HepG2 (cell line): ENCODE measurements around the gene RAD9A. TPM values are rescaled to one million over a fixed set of nuclear protein-coding genes. Genes with fewer than 3 reads are reported as not detected.

Experiments used
- CERS6 ChIP-seq: sonication (generic); formaldehyde crosslinking; IDR thresholded peaks from 2 replicates; pipeline ENCODE4 v1.5.0; 2020; ENCODE audit warnings: missing genetic modification reagents
- DZIP1 ChIP-seq: sonication (generic); formaldehyde crosslinking; IDR thresholded peaks from 2 replicates; pipeline ENCODE4 v1.5.0; 2020; ENCODE audit warnings: mild to moderate bottlenecking, missing genetic modification reagents
- E2F1 ChIP-seq: sonication (generic); formaldehyde crosslinking; IDR thresholded peaks from 2 replicates; pipeline ENCODE4 v1.5.0; 2020; ENCODE audit warnings: missing genetic modification reagents
- E2F2 ChIP-seq: sonication (generic); formaldehyde crosslinking; IDR thresholded peaks from 2 replicates; pipeline ENCODE4 v1.4.0; 2020; ENCODE audit warnings: missing genetic modification reagents, borderline replicate concordance
- FOXO1 ChIP-seq: sonication (generic); formaldehyde crosslinking; IDR thresholded peaks from 2 replicates; pipeline ENCODE4 v1.4.0; 2020; ENCODE audit warnings: missing genetic modification reagents
- HIC2 ChIP-seq: sonication (generic); formaldehyde crosslinking; IDR thresholded peaks from 2 replicates; pipeline ENCODE4 v1.9.0; 2022; ENCODE audit warnings: low read depth, missing genetic modification reagents
- LRRFIP1 ChIP-seq: sonication (generic); formaldehyde crosslinking; conservative IDR thresholded peaks from 2 replicates; pipeline ENCODE4 v1.4.0; 2020; ENCODE audit warnings: missing genetic modification reagents
- NR0B2 ChIP-seq: sonication (generic); formaldehyde crosslinking; IDR thresholded peaks from 2 replicates; pipeline ENCODE4 v1.4.0; 2020; ENCODE audit warnings: mild to moderate bottlenecking, missing genetic modification reagents
- TBP ChIP-seq: sonication (generic); formaldehyde crosslinking; IDR thresholded peaks from 2 replicates; pipeline ENCODE4 v1.5.0; 2020; ENCODE audit warnings: missing genetic modification reagents
- TFAP4 ChIP-seq: sonication (generic); IDR thresholded peaks from 2 replicates; pipeline ENCODE4 v1.6.1; 2016; ENCODE audit warnings: low read depth, borderline replicate concordance
- ZNF253 ChIP-seq: sonication (generic); formaldehyde crosslinking; IDR thresholded peaks from 2 replicates; pipeline ENCODE4 v1.8.0; 2022; ENCODE audit warnings: mild to moderate bottlenecking, missing genetic modification reagents, borderline replicate concordance
- ZNF350 ChIP-seq: sonication (generic); formaldehyde crosslinking; IDR thresholded peaks from 2 replicates; pipeline ENCODE4 v1.4.0; 2020; ENCODE audit warnings: mild to moderate bottlenecking, low read depth, missing genetic modification reagents, borderline replicate concordance
- ZNF614 ChIP-seq: IDR thresholded peaks from 2 replicates; pipeline ENCODE4 v1.6.1; 2018; ENCODE audit warnings: missing biosample characterization, missing genetic modification reagents, inconsistent platforms, borderline replicate concordance
- ZNF772 ChIP-seq: sonication (generic); formaldehyde crosslinking; IDR thresholded peaks from 2 replicates; pipeline ENCODE4 v1.5.0; 2020; ENCODE audit warnings: mild to moderate bottlenecking, missing genetic modification reagents
- ZNF773 ChIP-seq: sonication (generic); formaldehyde crosslinking; IDR thresholded peaks from 2 replicates; pipeline ENCODE4 v1.4.0; 2020; ENCODE audit warnings: missing genetic modification reagents, borderline replicate concordance
- polyA plus RNA-seq, 8 experiments: library from polyadenylated mRNA; depleted of rRNA in 3 of 8; stranded (reverse) in 7 of 8; unstranded in 1 of 8; fragments of >200 nt; fragmentation: Illumina TruSeq in 4 of 8; extraction: Trizol in 4 of 8; gene quantifications; 2 replicates each; pipeline versions ENCODE4 v1.2.1 to v1.2.3, GENCODE V29; 2011 to 2016; ENCODE audit warnings: low read depth in 4 of 8, missing spikeins in 1 of 8, mixed read lengths in 1 of 8; ENCODE audit not compliant: insufficient read depth in 1 of 8
- total RNA-seq, 5 experiments: library from RNA; depleted of rRNA; stranded (reverse); fragments of >200 nt; fragmentation: Illumina TruSeq; extraction: Trizol; gene quantifications; 2 replicates each; pipeline ENCODE4 v1.2.3, GENCODE V29; 2016; ENCODE audit warnings: low read depth in 1 of 5

Gene RAD9A
- total and polyA plus RNA-seq, 2 of the 13 experiments (the other 11 are each of a cell fraction or from before 2014, with no cell fraction given) = 10.1 to 15.7 TPM

GRCh38 chr11:67373648-67374570 is 17.9 kb upstream of the RAD9A start (continued):
- TF ChIP-seq LRRFIP1 (CRISPR knock-in tag) (no peak), DZIP1 (CRISPR knock-in tag) (no peak), TBP (CRISPR knock-in tag) (no peak), ZNF253 (CRISPR knock-in tag) (no peak), FOXO1 (CRISPR knock-in tag) (no peak), HIC2 (no peak), TFAP4 (no peak; the same call in 1 of the 2 replicates), ZNF350 (CRISPR knock-in tag) (no peak), E2F2 (CRISPR knock-in tag) (no peak), ZNF772 (CRISPR knock-in tag) (no peak), ZNF614 (no peak), ZNF773 (CRISPR knock-in tag) (no peak), NR0B2 (CRISPR knock-in tag) (no peak), CERS6 (no peak), E2F1 (CRISPR knock-in tag) (no peak)
